BLaER1 treated with 17β-estradiol and CSF1 and Interleukin-3, amounts not matched to agents 10 nM and 100 nM (cell line): Measurements from ENCODE around the gene PPP1R3F.
"Not testable (repeated sequence)": the region's sequence is repeated elsewhere in the genome, so short reads cannot be mapped to it uniquely, and the experiment has no call there.

Experiments
- H3K27ac ChIP-seq, 11 experiments: shearing (Covaris generic); formaldehyde crosslinking; 2 replicates each; pipeline ENCODE4 v1.8.1; 2022
- H3K27me3 ChIP-seq, 11 experiments: shearing (Covaris generic); formaldehyde crosslinking; 2 replicates each; pipeline ENCODE4 v1.8.1; 2022
- H3K36me3 ChIP-seq, 11 experiments: shearing (Covaris generic); formaldehyde crosslinking; 2 replicates each; pipeline ENCODE4 v1.8.1; 2022
- H3K4me1 ChIP-seq, 10 experiments: shearing (Covaris generic); formaldehyde crosslinking; 2 replicates each; pipeline ENCODE4 v1.8.1; 2022
- H3K4me2 ChIP-seq, 11 experiments: shearing (Covaris generic); formaldehyde crosslinking; 2 replicates each; pipeline ENCODE4 v1.8.1; 2022
- H3K4me3 ChIP-seq, 10 experiments: shearing (Covaris generic); formaldehyde crosslinking; 2 replicates each; pipeline ENCODE4 v1.8.1; 2022
- H3K9ac ChIP-seq, 11 experiments: shearing (Covaris generic); formaldehyde crosslinking; 2 replicates each; pipeline ENCODE4 v1.8.1; 2022
- H3K9me3 ChIP-seq, 11 experiments: shearing (Covaris generic); formaldehyde crosslinking; replicated peaks in 1 of 11; 2 replicates each; pipeline ENCODE4 v1.8.1; 2022
- H4K20me1 ChIP-seq, 11 experiments: shearing (Covaris generic); formaldehyde crosslinking; 2 replicates each; pipeline ENCODE4 v1.8.1; 2022
- Cebpa-rat ChIP-seq, 11 experiments: shearing (Covaris generic); IDR thresholded peaks; 2 replicates each; pipeline ENCODE4 v1.8.1; 2022

The PPP1R3F gene

GRCh38 chrX:49303346-49303745 lies 33.8 kb downstream of the PPP1R3F start, which contains the start of gene GAGE10:
GAGE10 (plus strand) TSS chrX:49303646; CDS start chrX:49304860, 1,214 bp downstream.
- no peaks in the 10 kb centered on the region for H3K9me3 ChIP-seq
- H3K27ac ChIP-seq = no peak within 1 kb of the TSS
- H4K20me1 ChIP-seq = peaks cover 0 to 4% (median 0%) of the 10 kb centered on the region in 11 experiments; a peak in 1 of 22 replicates
- TF ChIP-seq Cebpa-rat (IDR thresholded peaks at IDR 0.05) = no peak
- H3K4me3 ChIP-seq = no peak within 1 kb of the TSS
- H3K9ac ChIP-seq = no peak within 1 kb of the TSS
- no peaks in the 10 kb centered on the region for H3K36me3 ChIP-seq
- no peak within 1 kb of the TSS for H3K4me2 ChIP-seq
- peaks cover 0 to 8% (median 4%) of the 10 kb centered on the region in 10 experiments; a peak in 14 of 20 replicates for H3K4me1 ChIP-seq
- H3K27me3 ChIP-seq = peaks cover 64 to 90% (median 78%) of the 10 kb centered on the region in 11 experiments

DNA sequence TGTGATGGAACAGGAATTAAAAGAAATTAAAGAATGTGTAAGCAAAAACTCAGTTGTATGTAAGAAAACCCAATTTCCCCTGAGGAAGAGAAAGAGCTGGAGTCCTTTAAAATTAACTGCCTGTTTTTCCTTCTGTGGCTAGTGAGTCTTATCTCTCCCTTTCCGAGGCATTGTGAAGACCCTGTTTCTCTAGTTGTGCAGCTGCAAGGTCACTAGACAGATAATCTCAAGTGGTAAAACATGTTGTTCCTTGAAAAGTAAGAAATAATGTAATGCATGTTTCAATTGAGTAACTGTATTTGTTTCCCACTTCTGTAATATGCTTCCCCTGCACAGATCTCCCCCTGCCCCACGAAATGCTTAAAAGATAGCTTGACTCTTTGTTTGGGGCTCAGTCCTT lies 38.2 kb downstream of the PPP1R3F start:
- Histone ChIP-seq H3K27me3 (peaks cover 23 to 65% (median 55%) of the 10 kb centered on the region in 11 experiments), H3K4me1 (peaks cover 8 to 30% (median 25%) of the 10 kb centered on the region in 10 experiments), H3K4me2 (peak overlapping the region in 4 of 11 experiments; percentile 76 to 91 (median 82); a peak in 4 of 22 replicates)
- not testable (repeated sequence) for H3K9me3 ChIP-seq, H3K27ac ChIP-seq, H3K4me3 ChIP-seq, H3K36me3 ChIP-seq, H3K9ac ChIP-seq, H4K20me1 ChIP-seq

GRCh38 chrX:49308604-49309269 lies 39.1 kb downstream of the PPP1R3F start:
- H3K9me3 ChIP-seq = no peaks in the 10 kb centered on the region
- H3K4me2 ChIP-seq = peak overlapping the region; percentile 74 to 95 (median 85)
- TF ChIP-seq Cebpa-rat (IDR thresholded peaks at IDR 0.05) = no peak
- H3K4me1 ChIP-seq = peaks cover 8 to 30% (median 25%) of the 10 kb centered on the region in 10 experiments
- H4K20me1 ChIP-seq = peaks cover 0 to 4% (median 0%) of the 10 kb centered on the region in 11 experiments; a peak in 1 of 22 replicates
- H3K9ac ChIP-seq = peak overlapping the region; percentile 30 to 76 (median 70); a peak in 21 of 22 replicates
- H3K36me3 ChIP-seq = no peaks in the 10 kb centered on the region
- peaks cover 13 to 63% (median 54%) of the 10 kb centered on the region in 11 experiments; a peak in 21 of 22 replicates for H3K27me3 ChIP-seq
- H3K4me3 ChIP-seq = peak overlapping the region; percentile 14 to 62 (median 45); a peak in 17 of 20 replicates
- peak overlapping the region in 10 of 11 experiments; percentile 22 to 83 (median 76); a peak in 20 of 22 replicates for H3K27ac ChIP-seq

DNA sequence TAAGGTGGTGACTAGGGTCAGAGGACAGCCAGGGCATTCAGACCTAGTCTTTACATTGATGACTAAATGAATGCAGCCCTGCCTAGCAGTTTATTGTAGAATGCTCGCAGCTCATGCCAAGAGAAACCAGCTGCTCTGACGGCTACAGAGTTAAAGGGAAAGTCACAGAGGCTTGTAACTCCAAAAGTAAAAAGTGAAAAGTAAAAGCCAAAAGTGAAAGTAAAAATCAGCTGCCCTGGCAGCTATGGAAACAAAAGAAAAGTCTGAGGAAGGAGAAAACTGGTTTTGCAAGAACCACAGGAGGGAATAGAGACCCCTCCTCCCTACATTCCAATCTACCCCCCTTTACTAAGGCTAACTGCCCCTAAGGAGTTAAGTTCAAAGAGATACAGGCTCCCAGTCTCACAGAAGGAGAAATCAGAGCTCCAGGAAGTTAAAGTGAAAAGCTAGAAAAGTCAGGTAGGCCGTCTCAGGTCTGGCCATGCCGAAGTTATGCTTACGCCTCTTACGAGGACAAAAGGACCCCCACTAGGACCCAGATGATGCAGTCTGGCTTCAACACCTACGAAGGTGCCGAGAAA lies 39.9 kb downstream of the PPP1R3F start:
- H3K27me3 ChIP-seq = peaks cover 11 to 60% (median 48%) of the 10 kb centered on the region in 11 experiments; a peak in 19 of 22 replicates
- H3K9ac ChIP-seq = peak overlapping the region; percentile 43 to 76 (median 70); a peak in 21 of 22 replicates
- H3K4me2 ChIP-seq = peak overlapping the region; percentile 74 to 95 (median 85)
- peaks cover 8 to 30% (median 25%) of the 10 kb centered on the region in 10 experiments for H3K4me1 ChIP-seq
- TF ChIP-seq Cebpa-rat (IDR thresholded peaks at IDR 0.05) = no peak
- H3K36me3 ChIP-seq = no peaks in the 10 kb centered on the region
- H4K20me1 ChIP-seq = no peaks in the 10 kb centered on the region
- H3K4me3 ChIP-seq = peak overlapping the region; percentile 14 to 62 (median 45); a peak in 17 of 20 replicates
- H3K27ac ChIP-seq = peak overlapping the region in 10 of 11 experiments; percentile 22 to 83 (median 76); a peak in 21 of 22 replicates
- no peaks in the 10 kb centered on the region for H3K9me3 ChIP-seq

- Histone ChIP-seq H3K36me3 (no peaks in the 10 kb centered on the region), H3K27ac (peak overlapping the region in 6 of 11 experiments; percentile 71 to 83 (median 76); a peak in 8 of 22 replicates), H3K4me3 (no peak overlapping the region), H3K4me2 (peak overlapping the region; percentile 74 to 95 (median 85); a peak in 20 of 22 replicates), H4K20me1 (no peaks in the 10 kb centered on the region), H3K27me3 (peaks cover 18 to 63% (median 56%) of the 10 kb centered on the region in 11 experiments; a peak in 19 of 22 replicates), H3K9me3 (no peaks in the 10 kb centered on the region), H3K9ac (peak overlapping the region in 1 of 11 experiments; percentile 70; a peak in 1 of 22 replicates), H3K4me1 (peaks cover 8 to 30% (median 25%) of the 10 kb centered on the region in 10 experiments)
- no peak for TF ChIP-seq Cebpa-rat (IDR thresholded peaks at IDR 0.05)
Measured at GRCh38 chrX:49310371-49310770, 40.8 kb downstream of the PPP1R3F start.

DNA sequence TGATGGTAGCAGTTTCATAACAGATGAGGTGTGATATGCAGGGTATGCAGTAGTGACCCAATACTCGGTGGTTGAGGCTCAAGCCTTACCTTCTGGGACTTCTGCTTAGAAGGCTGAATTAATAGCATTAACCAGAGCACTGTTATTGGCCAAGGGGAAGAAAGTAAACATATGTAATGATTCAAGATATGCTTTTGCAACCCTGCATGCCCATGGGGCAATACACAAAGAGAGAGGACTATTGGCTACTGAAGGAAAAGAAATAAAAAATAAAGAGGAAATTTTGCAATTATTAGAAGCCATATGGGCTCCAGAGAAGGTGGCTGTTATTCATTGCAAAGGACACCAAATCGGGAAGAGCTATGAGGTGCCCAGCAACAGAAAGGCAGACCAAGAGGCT lies 42.6 kb downstream of the PPP1R3F start:
- H3K36me3 ChIP-seq = no peaks in the 10 kb centered on the region
- no peak overlapping the region for H3K4me3 ChIP-seq
- H3K27ac ChIP-seq = no peak overlapping the region
- H3K9ac ChIP-seq = no peak overlapping the region
- H3K4me1 ChIP-seq = peaks cover 8 to 30% (median 25%) of the 10 kb centered on the region in 10 experiments
- H3K9me3 ChIP-seq = no peaks in the 10 kb centered on the region
- no peaks in the 10 kb centered on the region for H4K20me1 ChIP-seq
- peaks cover 27 to 70% (median 56%) of the 10 kb centered on the region in 11 experiments for H3K27me3 ChIP-seq
- H3K4me2 ChIP-seq = no peak overlapping the region
- no peak for TF ChIP-seq Cebpa-rat (IDR thresholded peaks at IDR 0.05)

DNA sequence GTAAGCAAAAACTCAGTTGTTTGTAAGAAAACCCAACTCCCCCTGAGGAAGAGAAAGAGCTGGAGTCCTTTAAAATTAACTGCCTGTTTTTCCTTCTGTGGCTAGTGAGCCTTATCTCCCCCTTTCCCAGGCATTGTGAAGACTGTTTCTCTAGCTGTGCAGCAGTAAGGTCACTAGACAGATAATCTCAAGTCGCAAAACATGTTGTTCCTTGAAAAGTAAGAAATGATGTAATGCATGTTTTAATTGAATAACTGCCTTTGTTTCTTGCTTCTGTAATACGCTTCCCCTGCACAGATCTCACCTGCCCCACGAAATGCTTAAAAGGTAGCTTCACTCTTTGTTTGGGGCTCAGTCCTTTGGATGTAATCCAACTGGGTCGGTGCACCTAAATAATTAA lies 46.5 kb downstream of the PPP1R3F start:
- Histone ChIP-seq H3K36me3 (no peaks in the 10 kb centered on the region), H3K4me3 (no peak overlapping the region), H3K9me3 (no peaks in the 10 kb centered on the region), H3K27me3 (peaks cover 16 to 62% (median 50%) of the 10 kb centered on the region in 11 experiments), H3K9ac (no peak overlapping the region), H3K4me1 (no peaks in the 10 kb centered on the region), H3K27ac (no peak overlapping the region), H4K20me1 (no peaks in the 10 kb centered on the region), H3K4me2 (no peak overlapping the region)
- TF ChIP-seq Cebpa-rat (IDR thresholded peaks at IDR 0.05) = no peak

GRCh38 chrX:49321737-49322136 lies 52.1 kb downstream of the PPP1R3F start, which contains the start of gene GAGE12J:
GAGE12J (plus strand) TSS chrX:49322037; CDS start chrX:49323194, 1,157 bp downstream.
- not testable (repeated sequence) for H3K9ac ChIP-seq, H4K20me1 ChIP-seq, H3K4me1 ChIP-seq, H3K9me3 ChIP-seq, H3K27ac ChIP-seq, H3K4me2 ChIP-seq, H3K27me3 ChIP-seq, H3K4me3 ChIP-seq, H3K36me3 ChIP-seq

GRCh38 chrX:49322266-49322665 lies 52.7 kb downstream of the PPP1R3F start:
- not testable (repeated sequence) for H3K4me2 ChIP-seq, H3K36me3 ChIP-seq, H3K27ac ChIP-seq, H3K27me3 ChIP-seq, H3K4me1 ChIP-seq, H3K9ac ChIP-seq, H3K9me3 ChIP-seq, H4K20me1 ChIP-seq, H3K4me3 ChIP-seq

DNA sequence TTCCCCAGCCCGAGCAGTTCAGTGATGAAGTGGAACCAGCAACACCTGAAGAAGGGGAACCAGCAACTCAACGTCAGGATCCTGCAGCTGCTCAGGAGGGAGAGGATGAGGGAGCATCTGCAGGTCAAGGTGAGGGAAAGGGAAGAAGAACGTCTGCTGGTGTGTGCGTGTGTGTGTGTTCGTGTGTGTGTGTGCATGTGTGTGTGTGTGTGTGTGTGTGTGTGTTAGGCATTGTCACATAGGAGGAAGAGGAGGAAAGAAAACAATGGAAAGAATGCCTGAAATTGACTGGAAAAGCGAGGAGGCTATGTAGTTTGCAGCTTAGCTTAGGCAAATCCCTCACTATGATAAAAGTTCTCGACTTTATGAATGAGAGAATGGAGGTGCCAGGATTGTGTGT lies 54.1 kb downstream of the PPP1R3F start:
- H3K27ac ChIP-seq, H3K4me2 ChIP-seq, H3K9me3 ChIP-seq, H3K9ac ChIP-seq, H3K36me3 ChIP-seq, H3K27me3 ChIP-seq, H3K4me1 ChIP-seq, H3K4me3 ChIP-seq, H4K20me1 ChIP-seq: not testable (repeated sequence)

DNA sequence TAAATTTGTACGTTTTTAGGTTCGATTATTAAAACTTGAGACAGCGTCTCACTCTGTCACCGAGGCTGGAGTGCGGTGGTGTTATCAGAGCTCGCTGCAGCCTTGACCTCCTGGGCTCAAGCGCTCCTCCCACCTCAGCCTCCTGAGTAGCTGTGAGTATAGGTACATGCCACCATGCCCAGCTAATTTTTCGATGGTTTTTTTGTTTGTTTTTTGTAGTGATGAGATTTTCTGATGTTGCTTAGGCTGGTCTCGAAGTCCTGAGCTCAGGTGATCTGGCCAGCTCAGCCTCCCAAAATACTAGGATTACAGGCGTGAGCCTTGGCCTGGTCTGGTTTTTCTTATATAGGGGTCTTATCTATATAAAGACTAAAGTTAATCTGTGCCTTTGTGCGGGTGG lies 60.8 kb downstream of the PPP1R3F start:
- not testable (repeated sequence) for H3K9ac ChIP-seq, H3K9me3 ChIP-seq, H3K4me3 ChIP-seq, H3K27me3 ChIP-seq, H3K27ac ChIP-seq, H4K20me1 ChIP-seq, H3K4me2 ChIP-seq, H3K36me3 ChIP-seq, H3K4me1 ChIP-seq

GRCh38 chrX:49331282-49331681 lies 61.7 kb downstream of the PPP1R3F start, which contains the start of gene GAGE13:
GAGE13 (plus strand) TSS chrX:49331582; CDS start chrX:49332738, 1,156 bp downstream.
- H3K27ac ChIP-seq, H3K9ac ChIP-seq, H4K20me1 ChIP-seq, H3K36me3 ChIP-seq, H3K4me2 ChIP-seq, H3K4me1 ChIP-seq, H3K4me3 ChIP-seq, H3K9me3 ChIP-seq, H3K27me3 ChIP-seq: not testable (repeated sequence)

DNA sequence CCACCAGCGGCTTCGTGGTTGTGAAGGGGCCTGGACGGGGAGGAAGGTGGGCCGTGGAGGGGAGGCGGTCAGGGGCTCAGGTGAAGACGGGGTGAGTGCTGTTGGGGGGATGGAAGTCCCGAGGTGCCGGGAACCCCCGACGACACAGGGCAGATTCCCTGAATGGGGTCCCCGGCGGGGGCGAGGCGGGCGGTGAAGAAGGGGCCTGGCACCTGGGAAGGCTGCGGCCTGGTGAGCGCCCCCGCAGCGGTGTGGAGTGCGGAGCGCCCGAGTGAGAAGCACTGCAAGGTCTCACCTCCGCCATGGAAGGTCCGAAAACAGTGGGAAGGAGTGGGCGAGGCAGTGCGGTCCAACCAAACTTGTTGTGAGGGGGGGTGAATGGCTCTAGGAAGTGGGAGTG lies 62.2 kb downstream of the PPP1R3F start:
- not testable (repeated sequence) for H3K4me3 ChIP-seq, H3K27ac ChIP-seq, H3K4me2 ChIP-seq, H3K27me3 ChIP-seq, H3K4me1 ChIP-seq, H4K20me1 ChIP-seq, H3K9me3 ChIP-seq, H3K36me3 ChIP-seq, H3K9ac ChIP-seq
